Neural cell (in vitro differentiated cells): ENCODE data around the gene LRRC36.
A peak's percentile ranks its signal among the peaks of the same experiment; 100 is the strongest.

Experiments
- CTCF ChIP-seq: fragments of 450-650 bp; IDR thresholded peaks from 2 replicates; pipeline ENCODE4 v1.5.1; 2014; ENCODE audit warnings: antibody characterized with exemption, mild to moderate bottlenecking, moderate library complexity; ENCODE audit not compliant: poor library complexity, severe bottlenecking
- EP300 ChIP-seq: fragments of 450-650 bp; conservative IDR thresholded peaks from 2 replicates; pipeline ENCODE4 v1.6.1; 2014; ENCODE audit warnings: antibody characterized with exemption, mild to moderate bottlenecking, moderate library complexity; ENCODE audit not compliant: poor library complexity, severe bottlenecking
- EZH2 ChIP-seq: fragments of 200-600, 300-800 bp; shearing (Covaris generic), sonication (generic); IDR thresholded peaks from 2 replicates; pipeline ENCODE4 v1.6.1; 2014; ENCODE audit warnings: antibody characterized with exemption, low read length, borderline replicate concordance, mild to moderate bottlenecking; ENCODE audit not compliant: insufficient read depth, poor library complexity, severe bottlenecking
- MXI1 ChIP-seq: fragments of 450-650 bp; conservative IDR thresholded peaks from 2 replicates; pipeline ENCODE4 v1.6.1; 2014; ENCODE audit warnings: antibody characterized with exemption, mild to moderate bottlenecking; ENCODE audit not compliant: poor library complexity, severe bottlenecking
- POLR2AphosphoS5 ChIP-seq: IDR thresholded peaks from 2 replicates; pipeline ENCODE4 v1.6.1; 2012
- RAD21 ChIP-seq: fragments of 450-650 bp; conservative IDR thresholded peaks from 2 replicates; pipeline ENCODE4 v1.6.1; 2014; ENCODE audit warnings: antibody characterized with exemption, mild to moderate bottlenecking, moderate library complexity
- REST ChIP-seq: IDR thresholded peaks from 2 replicates; pipeline ENCODE4 v1.6.1; 2012; ENCODE audit warnings: borderline replicate concordance
- SMC3 ChIP-seq: fragments of 450-650 bp; conservative IDR thresholded peaks from 2 replicates; pipeline ENCODE4 v1.6.1; 2014; ENCODE audit warnings: antibody characterized with exemption, mild to moderate bottlenecking, moderate library complexity; ENCODE audit not compliant: poor library complexity
- TAF1 ChIP-seq: IDR thresholded peaks from 2 replicates; pipeline ENCODE4 v1.6.1; 2012; ENCODE audit warnings: low read depth

GRCh38 chr16:67399218-67399733 is 72.7 kb downstream of the LRRC36 start:
- TF ChIP-seq TAF1 (no peak), POLR2AphosphoS5 (no peak), CTCF (peak; percentile 54), EZH2 (no peak), MXI1 (no peak), SMC3 (peak; percentile 32), EP300 (no peak), RAD21 (peak; percentile 43), REST (no peak)
